Measurements from ENCODE around the gene LRP2.

LRP2 gene

GRCh38 chr2:169258045-169258601 lies 104.2 kb downstream of the LRP2 start:
- no peak for DNase-seq (ENCODE audit: extremely low read depth, low read depth)
- TF ChIP-seq, protein P1, sequence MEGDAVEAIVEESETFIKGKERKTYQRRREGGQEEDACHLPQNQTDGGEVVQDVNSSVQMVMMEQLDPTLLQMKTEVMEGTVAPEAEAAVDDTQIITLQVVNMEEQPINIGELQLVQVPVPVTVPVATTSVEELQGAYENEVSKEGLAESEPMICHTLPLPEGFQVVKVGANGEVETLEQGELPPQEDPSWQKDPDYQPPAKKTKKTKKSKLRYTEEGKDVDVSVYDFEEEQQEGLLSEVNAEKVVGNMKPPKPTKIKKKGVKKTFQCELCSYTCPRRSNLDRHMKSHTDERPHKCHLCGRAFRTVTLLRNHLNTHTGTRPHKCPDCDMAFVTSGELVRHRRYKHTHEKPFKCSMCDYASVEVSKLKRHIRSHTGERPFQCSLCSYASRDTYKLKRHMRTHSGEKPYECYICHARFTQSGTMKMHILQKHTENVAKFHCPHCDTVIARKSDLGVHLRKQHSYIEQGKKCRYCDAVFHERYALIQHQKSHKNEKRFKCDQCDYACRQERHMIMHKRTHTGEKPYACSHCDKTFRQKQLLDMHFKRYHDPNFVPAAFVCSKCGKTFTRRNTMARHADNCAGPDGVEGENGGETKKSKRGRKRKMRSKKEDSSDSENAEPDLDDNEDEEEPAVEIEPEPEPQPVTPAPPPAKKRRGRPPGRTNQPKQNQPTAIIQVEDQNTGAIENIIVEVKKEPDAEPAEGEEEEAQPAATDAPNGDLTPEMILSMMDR (IDR thresholded peaks at IDR 0.05; ENCODE audit: low read depth, low read length): no peak

DNA sequence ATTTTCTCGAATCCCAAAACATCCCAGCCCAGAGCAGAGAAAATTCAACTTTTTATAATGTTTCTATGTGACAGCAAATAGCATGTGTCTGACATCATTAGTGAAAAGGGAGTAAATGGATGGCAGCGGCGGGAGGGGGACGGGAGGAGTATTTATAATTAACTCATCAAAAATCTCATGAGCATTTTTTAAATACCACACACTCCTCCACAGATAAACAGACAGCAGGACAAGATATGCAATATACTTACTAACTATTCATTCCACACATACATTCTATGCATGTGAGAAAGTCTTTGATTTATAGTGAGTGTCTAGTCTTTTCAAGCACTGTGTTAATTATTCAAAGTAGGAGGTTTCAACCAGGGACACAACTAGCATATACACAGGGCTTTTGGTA lies 107.6 kb downstream of the LRP2 start:
- DNase-seq (ENCODE audit: extremely low read depth, low read depth): no peak
- TF ChIP-seq, protein P1 (IDR thresholded peaks at IDR 0.05; ENCODE audit: low read depth, low read length): no peak

- TF ChIP-seq, protein P1 (IDR thresholded peaks at IDR 0.05; ENCODE audit: low read depth, low read length): no peak
- no peak for DNase-seq (ENCODE audit: extremely low read depth, low read depth)
These were observed 115.1 kb downstream of the LRP2 start for GRCh38 chr2:169247211-169247610.

DNA sequence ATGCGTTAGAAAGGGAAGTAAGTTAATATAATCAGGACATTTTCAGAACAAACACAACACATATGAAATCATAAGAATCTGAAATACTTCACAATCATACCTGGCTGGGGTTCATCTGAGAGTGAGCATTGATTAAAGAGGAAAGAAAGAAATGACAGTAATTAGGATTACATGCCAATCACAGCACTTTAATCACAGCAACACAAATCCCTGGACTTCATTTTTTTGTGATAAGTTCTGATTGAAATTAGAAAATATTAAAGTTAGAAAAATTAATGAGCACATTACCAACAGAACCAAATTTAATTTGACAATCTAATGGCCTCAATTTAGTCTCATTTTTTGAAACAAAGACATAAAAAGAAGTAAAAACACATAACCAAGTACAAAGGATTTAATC lies 121.9 kb downstream of the LRP2 start:
- TF ChIP-seq, protein P1 (IDR thresholded peaks at IDR 0.05; ENCODE audit: low read depth, low read length): no peak

DNA sequence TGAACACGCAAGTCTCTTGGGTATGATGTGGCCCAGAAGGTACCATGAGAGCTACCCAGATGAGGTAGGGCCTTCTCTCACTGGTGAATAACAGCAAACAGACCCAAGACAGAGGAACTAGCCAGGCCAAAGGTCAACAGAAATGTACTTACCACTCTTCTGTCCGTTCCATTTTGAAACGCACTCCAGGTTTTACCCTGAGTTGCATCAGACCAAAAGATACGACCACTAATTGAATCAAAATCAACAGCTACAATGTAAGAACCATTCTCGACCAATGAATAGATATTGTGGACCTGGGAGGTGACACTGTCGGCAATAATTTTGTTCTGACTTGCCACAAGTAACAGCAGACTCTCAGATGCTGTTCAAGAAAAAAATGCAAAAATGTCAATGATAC lies 124.4 kb downstream of the LRP2 start:
- DNase-seq (ENCODE audit: extremely low read depth, low read depth): no peak
- TF ChIP-seq, protein P1 (IDR thresholded peaks at IDR 0.05; ENCODE audit: low read depth, low read length): no peak

More for the DNA sequence above, 121.9 kb downstream of the LRP2 start:
- DNase-seq (ENCODE audit: extremely low read depth, low read depth): no peak

- no peak for DNase-seq (ENCODE audit: extremely low read depth, low read depth)
- TF ChIP-seq, protein P1 (IDR thresholded peaks at IDR 0.05; ENCODE audit: low read depth, low read length): no peak
These were observed 125.0 kb downstream of the LRP2 start for GRCh38 chr2:169237286-169237685.

GRCh38 chr2:169232551-169233154 lies 129.7 kb downstream of the LRP2 start:
- TF ChIP-seq, protein P1 (IDR thresholded peaks at IDR 0.05; ENCODE audit: low read depth, low read length): no peak
- no peak for DNase-seq (ENCODE audit: extremely low read depth, low read depth)
